ENCODE data around the gene BBOX1. TPM values are rescaled to one million over a fixed set of nuclear protein-coding genes. Genes with fewer than 3 reads are reported as not detected.

The BBOX1 gene
- total and polyA plus RNA-seq, 2 of the 8 experiments (the other 6 are each of a cell fraction or from before 2014, with no cell fraction given): not detected

DNA sequence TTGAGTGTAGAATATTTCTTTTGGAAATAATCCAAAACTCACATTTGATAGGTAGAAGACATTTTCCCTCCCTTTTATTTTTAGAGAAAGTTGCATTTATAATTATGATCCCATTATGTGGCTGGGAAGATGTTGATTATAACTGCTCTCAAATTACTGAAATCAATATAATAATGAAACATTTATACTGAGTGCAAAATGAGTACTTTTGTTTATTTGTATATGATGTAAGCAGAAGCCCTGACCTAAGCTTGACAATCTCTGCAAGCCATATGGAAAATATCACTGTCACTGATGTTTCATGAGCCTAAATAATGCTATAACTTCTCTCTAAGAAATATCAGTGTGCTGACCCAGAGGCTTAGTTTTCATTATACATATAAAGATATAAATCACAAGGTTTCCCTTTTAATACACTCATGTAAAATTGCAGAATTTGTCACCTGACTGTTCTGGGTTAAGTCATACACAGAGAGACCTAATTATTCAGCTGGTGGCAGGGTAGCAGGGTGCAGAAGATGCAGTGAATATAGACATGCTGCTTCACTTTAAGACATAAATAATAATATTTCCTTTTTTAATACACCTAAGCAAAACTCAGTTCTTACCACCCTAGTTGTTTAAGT, 99.2 kb downstream of the BBOX1 start:
- H3K18ac ChIP-seq (ENCODE audit: extremely low read depth, low read length): no peak overlapping the region
- no peak overlapping the region for H2BK12ac ChIP-seq (ENCODE audit: low read depth, low read length)
- ChIA-PET POLR2A (ENCODE audit: partially characterized antibody) (no interaction called here), CTCF (ENCODE audit: partially characterized antibody) (no interaction called here)
- no peaks in the 10 kb centered on the region for H3K36me3 ChIP-seq (ENCODE audit: control insufficient read depth in 2 of 4, insufficient read depth in 4 of 4, low read length in 3 of 4)
- no peak overlapping the region for H2BK5ac ChIP-seq (ENCODE audit: low read depth, low read length)
- no peak overlapping the region for H2BK20ac ChIP-seq (ENCODE audit: low read length)
- no peaks in the 10 kb centered on the region for H4K20me1 ChIP-seq (replicated peaks in 1 of 2; ENCODE audit: control insufficient read depth in 1 of 2, insufficient read depth in 2 of 2, low read length in 2 of 2)
- H3K79me2 ChIP-seq (ENCODE audit: control insufficient read depth in 1 of 2, insufficient read depth in 2 of 2, low read length in 2 of 2): no peaks in the 10 kb centered on the region
- no peaks in the 10 kb centered on the region for H3K4me1 ChIP-seq (replicated peaks in 1 of 4; ENCODE audit: control insufficient read depth in 3 of 4, insufficient read depth in 4 of 4, low read length in 3 of 4)
- no peak for FAIRE-seq
- no peak overlapping the region for H3K23ac ChIP-seq (ENCODE audit: insufficient read length)
- H3K4ac ChIP-seq (replicated peaks; ENCODE audit: insufficient read length, low read depth, low read length): no peak overlapping the region
- no peak overlapping the region for H3K14ac ChIP-seq (ENCODE audit: insufficient read length)
- no peak overlapping the region for H3K4me2 ChIP-seq (ENCODE audit: insufficient read depth in 1 of 2, low read depth in 2 of 2, low read length in 2 of 2)
- H3K79me1 ChIP-seq (ENCODE audit: low read depth, low read length): no peaks in the 10 kb centered on the region
- H4K5ac ChIP-seq (ENCODE audit: insufficient read length, low read depth, low read length): no peak overlapping the region
- no peak overlapping the region for H2BK15ac ChIP-seq (ENCODE audit: low read length)
- TF ChIP-seq CTBP2 (IDR thresholded peaks at IDR 0.05; ENCODE audit: borderline replicate concordance, insufficient read depth, insufficient read length, low read length): no peak
- TF ChIP-seq, protein P1, sequence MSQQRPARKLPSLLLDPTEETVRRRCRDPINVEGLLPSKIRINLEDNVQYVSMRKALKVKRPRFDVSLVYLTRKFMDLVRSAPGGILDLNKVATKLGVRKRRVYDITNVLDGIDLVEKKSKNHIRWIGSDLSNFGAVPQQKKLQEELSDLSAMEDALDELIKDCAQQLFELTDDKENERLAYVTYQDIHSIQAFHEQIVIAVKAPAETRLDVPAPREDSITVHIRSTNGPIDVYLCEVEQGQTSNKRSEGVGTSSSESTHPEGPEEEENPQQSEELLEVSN (IDR thresholded peaks at IDR 0.05): no peak
- TF ChIP-seq SP4 (IDR thresholded peaks at IDR 0.05; ENCODE audit: low read length): no peak
- no peak for TF ChIP-seq SAP30 (IDR thresholded peaks at IDR 0.05; ENCODE audit: insufficient read depth, insufficient replicate concordance, low read length)
- no peak for TF ChIP-seq TBP (IDR thresholded peaks at IDR 0.05; ENCODE audit: low read depth, low read length)
- TF ChIP-seq KDM5A (IDR thresholded peaks at IDR 0.05; ENCODE audit: low read length): no peak
- no peak for TF ChIP-seq YY1 (IDR thresholded peaks at IDR 0.05; ENCODE audit: low read depth, low read length)
- no peak for TF ChIP-seq ASH2L (IDR thresholded peaks at IDR 0.05; ENCODE audit: low read length)
- no peak for TF ChIP-seq RFX5 (IDR thresholded peaks at IDR 0.05; ENCODE audit: borderline replicate concordance, low read depth, low read length)
- no peak for TF ChIP-seq SRF (IDR thresholded peaks at IDR 0.05; ENCODE audit: low read depth, low read length)
- TF ChIP-seq JUN (IDR thresholded peaks at IDR 0.05; ENCODE audit: low read depth, low read length): no peak
- H3K27ac ChIP-seq (ENCODE audit: low read depth, low read length): no peak overlapping the region
- H4K8ac ChIP-seq (ENCODE audit: extremely low read depth, insufficient read depth, low read length): no peak overlapping the region
- no peaks in the 10 kb centered on the region for H3K27me3 ChIP-seq (replicated peaks in 1 of 4; ENCODE audit: control insufficient read depth in 3 of 4, extremely low read depth in 1 of 4, insufficient read depth in 3 of 4, low read length in 3 of 4)
- no peaks in the 10 kb centered on the region for H3K23me2 ChIP-seq (ENCODE audit: low read depth, low read length)
- H3K9ac ChIP-seq (replicated peaks in 1 of 4; ENCODE audit: extremely low read depth in 1 of 4, low read depth in 3 of 4, low read length in 3 of 4): no peak overlapping the region
- DNase-seq (ENCODE audit: low read depth in 1 of 2, low spot score in 2 of 2): no peak
- H3K9me3 ChIP-seq (ENCODE audit: insufficient read depth in 2 of 2, low read depth in 1 of 2, low read length in 1 of 2): peaks cover 3 to 9% of the 10 kb centered on the region in 2 experiments; a peak in 1 of 4 replicates
- H3K4me3 ChIP-seq (ENCODE audit: extremely low read depth in 1 of 4, insufficient read depth in 2 of 4, low read depth in 3 of 4, low read length in 4 of 4): no peak overlapping the region
- H2AFZ ChIP-seq (ENCODE audit: low read length): no peak overlapping the region
- H4K91ac ChIP-seq (replicated peaks; ENCODE audit: insufficient read length, low read length): no peak overlapping the region
- no peak overlapping the region for H2AK5ac ChIP-seq (ENCODE audit: low read depth, low read length)
- H3K56ac ChIP-seq (replicated peaks; ENCODE audit: insufficient read length, low read depth, low read length): no peak overlapping the region
- no peak overlapping the region for H2BK120ac ChIP-seq (replicated peaks; ENCODE audit: low read depth, low read length)

Measured in H1 (cell line).